Subcutaneous adipose tissue (tissue), 4 donors: ENCODE results near the gene CYP2B6. TPM values are rescaled to one million over a fixed set of nuclear protein-coding genes. Genes with fewer than 3 reads are reported as not detected.

Experiments
- CTCF ChIP-seq: fragments of 450-650 bp; IDR thresholded peaks from one replicate; pipeline ENCODE4 v1.5.1; 2016; ENCODE audit warnings: low read depth, mild to moderate bottlenecking, control low read depth, antibody characterized with exemption, moderate library complexity
- total RNA-seq, 4 donors: library from RNA; depleted of rRNA; stranded (reverse); fragments of >200 nt; gene quantifications; one replicate each; pipeline ENCODE4 v1.1.0, GENCODE V29; 2016

The CYP2B6 gene
- total RNA-seq, 4 donors from 2014 or later = not detected

GRCh38 chr19:41025871-41026270, 34.8 kb downstream of the CYP2B6 start:
- TF ChIP-seq CTCF = no peak

DNA sequence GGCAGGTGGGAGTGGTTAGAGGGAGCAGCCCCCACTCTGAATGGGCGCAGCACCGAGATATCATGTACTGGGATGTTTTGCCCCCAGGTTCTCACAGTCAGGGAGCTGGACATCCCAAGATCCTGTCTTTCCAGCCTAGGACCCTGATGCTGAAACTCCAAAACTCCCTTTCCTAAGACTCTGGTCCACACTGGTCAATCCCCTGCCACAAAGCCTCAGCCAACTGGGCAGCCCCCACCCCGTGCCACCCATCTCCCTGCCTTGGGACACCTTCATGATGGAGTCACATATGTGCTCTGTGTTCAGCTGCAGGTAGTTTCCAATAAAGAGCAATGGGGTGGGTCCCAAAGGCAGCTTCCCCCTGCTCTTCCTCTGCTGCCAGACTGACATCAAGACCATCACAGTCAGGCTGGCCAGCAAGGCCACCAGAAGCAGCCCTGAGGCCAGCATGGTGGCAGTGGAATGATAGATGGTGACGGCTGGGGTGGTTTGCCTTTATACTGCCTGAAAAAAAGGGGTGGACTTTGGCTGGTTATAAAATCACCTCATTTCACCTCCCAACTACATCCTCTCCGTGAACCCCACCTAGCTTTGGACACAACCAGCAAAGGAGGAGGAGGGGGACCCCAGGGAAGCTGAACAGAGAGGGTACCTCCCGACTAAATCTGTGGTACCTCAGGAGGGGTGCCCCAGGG, 36.3 kb downstream of the CYP2B6 start:
- TF ChIP-seq CTCF = no peak

GRCh38 chr19:41029524-41030432, 38.7 kb downstream of the CYP2B6 start:
- TF ChIP-seq CTCF = no peak

DNA sequence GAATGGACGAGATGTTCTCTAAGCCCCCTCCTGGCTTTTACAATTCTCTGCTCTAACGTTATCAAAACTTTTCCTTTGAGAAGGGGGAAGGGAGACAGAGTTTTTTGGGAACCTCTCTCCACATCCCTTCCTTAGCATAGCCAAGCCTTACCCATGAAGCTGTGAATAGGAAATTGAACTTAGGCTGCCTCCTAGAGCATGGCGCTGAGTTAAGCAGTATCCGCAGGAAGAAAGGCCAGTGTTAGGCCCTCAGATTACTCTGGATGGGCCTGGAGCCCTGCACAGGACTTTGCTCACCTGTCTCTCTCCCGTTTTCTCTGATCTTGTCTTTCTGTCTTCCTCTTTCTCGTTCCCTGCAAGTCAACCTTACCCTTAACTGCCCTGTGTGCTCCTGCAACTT, 39.6 kb downstream of the CYP2B6 start:
- no peak for TF ChIP-seq CTCF

DNA sequence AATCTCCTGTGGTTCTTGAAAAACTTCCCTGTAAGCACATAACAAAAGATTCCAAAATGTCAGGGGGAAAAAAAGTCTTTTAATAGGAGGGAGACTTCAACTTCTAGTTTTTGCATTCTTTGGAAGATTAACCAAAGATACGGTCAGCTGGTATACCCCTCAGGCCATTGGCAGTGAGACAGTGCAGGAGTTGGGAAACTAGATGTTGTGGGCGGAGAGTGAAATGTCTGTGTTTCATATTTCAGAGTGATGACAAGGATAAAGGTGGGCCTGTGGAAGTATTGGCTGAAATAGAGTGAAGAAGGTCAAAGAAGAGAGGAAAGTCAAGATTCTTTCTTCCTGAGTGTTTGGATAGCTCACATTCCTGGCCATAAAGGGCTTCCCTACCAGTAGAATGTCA, 40.8 kb downstream of the CYP2B6 start:
- TF ChIP-seq CTCF = no peak

DNA sequence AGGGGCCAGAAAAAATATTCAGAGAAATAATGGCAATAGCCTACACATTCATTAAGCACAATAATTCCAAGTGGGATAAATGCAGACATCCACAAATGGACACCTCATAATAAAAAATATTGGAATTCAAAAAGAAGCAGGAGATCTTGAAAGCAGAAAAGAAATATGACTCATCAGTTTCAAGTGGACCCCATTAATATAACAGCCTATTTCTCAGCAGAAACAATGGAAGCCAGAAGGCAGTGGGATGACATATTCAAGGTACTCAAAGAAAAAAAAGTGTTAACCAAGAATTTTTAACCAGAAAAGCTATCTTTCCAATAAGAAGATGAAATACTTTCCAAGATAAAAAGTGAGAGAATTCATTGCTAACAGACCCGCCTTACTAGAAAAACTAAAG, 48.7 kb downstream of the CYP2B6 start:
- TF ChIP-seq CTCF = no peak

- TF ChIP-seq CTCF = no peak
Measured at GRCh38 chr19:41050426-41050825, 59.3 kb downstream of the CYP2B6 start.
